Uterus (tissue), 2 donors: ENCODE measurements around the gene KRT6A.

ENCODE experiments used
- POLR2A ChIP-seq, 2 donors: fragments of 450-650 bp; IDR thresholded peaks; one replicate each; pipeline ENCODE4 v1.6.1; 2016; ENCODE audit warnings: antibody characterized with exemption in 2 of 2, mild to moderate bottlenecking in 1 of 2, moderate library complexity in 1 of 2
- TF ChIP-seq, protein P1 (sequence below), 4 experiments: fragments of 200-600 bp in 2 of 4; fragments of 450-650 bp in 2 of 4; sonication (generic) in 2 of 4; IDR thresholded peaks; one replicate each; pipeline ENCODE4 v1.5.1; 2016 to 2019; ENCODE audit warnings: antibody characterized with exemption in 4 of 4, mild to moderate bottlenecking in 2 of 4, moderate library complexity in 1 of 4

DNA sequence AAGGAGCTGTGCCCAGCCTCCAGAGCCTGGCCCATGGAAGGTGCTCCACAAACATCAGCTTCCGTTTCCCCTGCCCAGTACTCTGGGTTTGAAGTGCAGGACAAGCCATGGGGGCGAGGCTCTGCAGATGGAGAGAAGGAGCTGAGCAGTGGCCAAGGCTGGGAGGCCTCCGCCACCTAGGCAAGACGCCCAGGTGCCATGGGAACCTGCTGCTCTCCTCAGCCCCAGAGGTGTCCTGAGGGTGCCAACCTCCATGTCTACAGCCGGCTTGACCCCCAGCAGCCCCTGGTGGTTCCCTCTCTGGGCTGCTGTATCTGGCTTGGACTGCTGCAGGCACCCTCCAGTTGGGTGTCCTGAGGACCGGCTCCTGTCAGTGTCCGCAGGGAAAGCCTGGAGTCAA is 47.5 kb upstream of the KRT6A start:
- TF ChIP-seq, protein P1, sequence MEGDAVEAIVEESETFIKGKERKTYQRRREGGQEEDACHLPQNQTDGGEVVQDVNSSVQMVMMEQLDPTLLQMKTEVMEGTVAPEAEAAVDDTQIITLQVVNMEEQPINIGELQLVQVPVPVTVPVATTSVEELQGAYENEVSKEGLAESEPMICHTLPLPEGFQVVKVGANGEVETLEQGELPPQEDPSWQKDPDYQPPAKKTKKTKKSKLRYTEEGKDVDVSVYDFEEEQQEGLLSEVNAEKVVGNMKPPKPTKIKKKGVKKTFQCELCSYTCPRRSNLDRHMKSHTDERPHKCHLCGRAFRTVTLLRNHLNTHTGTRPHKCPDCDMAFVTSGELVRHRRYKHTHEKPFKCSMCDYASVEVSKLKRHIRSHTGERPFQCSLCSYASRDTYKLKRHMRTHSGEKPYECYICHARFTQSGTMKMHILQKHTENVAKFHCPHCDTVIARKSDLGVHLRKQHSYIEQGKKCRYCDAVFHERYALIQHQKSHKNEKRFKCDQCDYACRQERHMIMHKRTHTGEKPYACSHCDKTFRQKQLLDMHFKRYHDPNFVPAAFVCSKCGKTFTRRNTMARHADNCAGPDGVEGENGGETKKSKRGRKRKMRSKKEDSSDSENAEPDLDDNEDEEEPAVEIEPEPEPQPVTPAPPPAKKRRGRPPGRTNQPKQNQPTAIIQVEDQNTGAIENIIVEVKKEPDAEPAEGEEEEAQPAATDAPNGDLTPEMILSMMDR (IDR thresholded peaks at IDR 0.05), result no peak
- no peak for TF ChIP-seq POLR2A (IDR thresholded peaks at IDR 0.05)
